Measurements from ENCODE around the gene MAPK8IP3. TPM values are rescaled to one million over a fixed set of nuclear protein-coding genes. Genes with fewer than 3 reads are reported as not detected.
"Not testable (repeated sequence)": the region's sequence is repeated elsewhere in the genome, so short reads cannot be mapped to it uniquely, and the experiment has no call there.

Gene MAPK8IP3
- total RNA-seq, 4 donors from 2014 or later, result 78.1 to 456 (median 193) TPM

DNA sequence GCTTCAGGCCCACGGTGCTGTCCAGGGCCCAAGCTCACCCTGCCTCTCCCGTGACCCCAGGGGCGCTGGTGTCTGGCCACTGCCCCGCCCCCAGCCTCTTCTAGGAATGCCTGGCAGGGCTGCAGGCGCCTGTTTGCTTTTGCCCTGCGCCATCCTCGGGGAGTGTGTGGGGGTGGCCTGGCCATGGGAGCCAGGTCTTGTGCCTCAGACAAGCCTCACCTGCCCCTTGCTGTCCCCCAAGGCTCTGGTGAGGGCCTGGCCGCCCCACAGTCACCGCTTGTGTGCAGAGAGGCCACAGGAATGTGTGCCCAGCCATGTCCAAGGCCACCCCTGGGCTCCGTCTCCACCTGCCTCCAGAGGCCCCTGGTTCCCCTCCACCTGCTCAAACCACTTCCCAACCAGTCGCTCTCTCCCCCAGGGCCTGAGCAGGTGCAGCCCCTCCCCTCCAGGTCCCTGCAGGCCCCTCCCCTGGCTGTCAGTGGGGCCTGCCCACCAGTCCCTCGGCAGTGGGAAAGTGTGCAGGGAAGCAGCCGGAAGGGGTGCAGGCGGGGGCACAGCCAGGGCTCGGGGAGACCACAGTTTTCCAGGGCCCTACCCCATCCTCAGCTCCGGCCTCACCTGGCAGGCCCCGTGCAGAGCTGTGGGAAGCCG is 88.4 kb downstream of the MAPK8IP3 start:
- no peak overlapping the region for H3K27ac ChIP-seq
- peaks cover 0 to 12% (median 0%) of the 10 kb centered on the region in 3 donors for H3K36me3 ChIP-seq
- H3K9me3 ChIP-seq, result peaks cover 0 to 4% (median 0%) of the 10 kb centered on the region in 4 donors
- H3K4me1 ChIP-seq, result no peaks in the 10 kb centered on the region
- DNase-seq, result peak in 1 of 3 donors; percentile 47
- no peaks in the 10 kb centered on the region for H3K27me3 ChIP-seq
- TF ChIP-seq POLR2A (IDR thresholded peaks at IDR 0.05), result no peak
- TF ChIP-seq, protein P1, sequence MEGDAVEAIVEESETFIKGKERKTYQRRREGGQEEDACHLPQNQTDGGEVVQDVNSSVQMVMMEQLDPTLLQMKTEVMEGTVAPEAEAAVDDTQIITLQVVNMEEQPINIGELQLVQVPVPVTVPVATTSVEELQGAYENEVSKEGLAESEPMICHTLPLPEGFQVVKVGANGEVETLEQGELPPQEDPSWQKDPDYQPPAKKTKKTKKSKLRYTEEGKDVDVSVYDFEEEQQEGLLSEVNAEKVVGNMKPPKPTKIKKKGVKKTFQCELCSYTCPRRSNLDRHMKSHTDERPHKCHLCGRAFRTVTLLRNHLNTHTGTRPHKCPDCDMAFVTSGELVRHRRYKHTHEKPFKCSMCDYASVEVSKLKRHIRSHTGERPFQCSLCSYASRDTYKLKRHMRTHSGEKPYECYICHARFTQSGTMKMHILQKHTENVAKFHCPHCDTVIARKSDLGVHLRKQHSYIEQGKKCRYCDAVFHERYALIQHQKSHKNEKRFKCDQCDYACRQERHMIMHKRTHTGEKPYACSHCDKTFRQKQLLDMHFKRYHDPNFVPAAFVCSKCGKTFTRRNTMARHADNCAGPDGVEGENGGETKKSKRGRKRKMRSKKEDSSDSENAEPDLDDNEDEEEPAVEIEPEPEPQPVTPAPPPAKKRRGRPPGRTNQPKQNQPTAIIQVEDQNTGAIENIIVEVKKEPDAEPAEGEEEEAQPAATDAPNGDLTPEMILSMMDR (IDR thresholded peaks at IDR 0.05), result no peak
- H3K4me3 ChIP-seq, result no peak overlapping the region

DNA sequence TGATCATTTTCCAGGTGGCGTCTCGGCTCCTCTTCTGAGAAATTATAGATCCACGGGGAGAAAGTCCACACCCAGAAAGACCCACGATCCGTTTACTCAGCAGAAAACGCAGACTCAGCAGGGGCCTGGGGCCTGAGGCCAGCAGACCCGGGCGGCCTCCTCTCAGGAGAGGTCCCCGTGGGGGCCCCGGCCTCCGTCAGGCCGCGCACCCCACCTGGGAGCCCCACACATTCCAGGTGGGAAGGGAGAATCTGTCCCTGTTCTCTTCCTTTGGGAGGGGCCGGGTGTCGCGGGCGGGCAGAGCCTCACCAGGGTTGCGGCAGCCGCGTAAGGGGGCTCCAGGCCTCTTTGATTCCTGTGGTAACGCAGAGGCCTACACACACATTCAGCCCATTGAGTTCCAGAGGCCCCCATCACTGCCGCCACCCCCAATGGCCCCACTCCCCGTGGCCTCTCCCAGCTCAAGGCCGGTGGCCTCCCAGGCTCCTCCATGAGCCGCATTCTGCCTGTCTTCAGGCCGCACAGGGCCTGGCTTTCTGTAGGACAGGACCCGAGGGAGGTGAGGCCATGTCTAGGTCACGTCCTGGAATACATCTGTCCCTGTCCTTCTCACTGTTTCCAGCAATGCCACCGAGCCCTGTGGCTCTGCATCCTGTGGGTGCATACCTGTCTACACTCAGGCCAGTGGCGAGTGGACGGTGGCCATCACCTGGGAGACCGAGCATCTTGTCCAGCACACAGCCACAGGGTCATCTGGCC is 89.1 kb downstream of the MAPK8IP3 start:
- Histone ChIP-seq H3K36me3 (peaks cover 0 to 7% (median 0%) of the 10 kb centered on the region in 3 donors), H3K27me3 (no peaks in the 10 kb centered on the region), H3K4me1 (no peaks in the 10 kb centered on the region), H3K4me3 (no peak overlapping the region), H3K9me3 (peaks cover 0 to 4% (median 0%) of the 10 kb centered on the region in 4 donors), H3K27ac (no peak overlapping the region)
- TF ChIP-seq POLR2A (IDR thresholded peaks at IDR 0.05), result no peak
- TF ChIP-seq, protein P1 (IDR thresholded peaks at IDR 0.05), result no peak
- DNase-seq, result no peak

DNA sequence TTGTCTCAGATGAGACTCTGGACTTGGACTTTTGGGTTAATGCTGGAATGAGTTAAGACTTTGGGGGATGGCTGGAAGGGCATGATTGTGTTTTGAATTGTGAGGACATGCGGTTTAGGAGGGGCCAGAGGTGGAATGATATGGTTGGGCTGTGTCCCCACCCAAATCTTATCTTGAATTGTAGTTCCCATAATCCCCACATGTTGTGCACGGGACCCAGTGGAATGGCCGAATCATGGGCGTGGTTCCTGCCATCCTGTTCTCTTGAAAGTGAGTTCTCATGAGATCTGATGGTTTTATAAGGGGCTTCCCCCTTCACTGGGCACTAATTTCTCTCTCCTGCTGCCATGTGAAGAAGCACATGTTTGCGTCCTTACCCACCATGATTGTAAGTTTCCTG is 93.3 kb downstream of the MAPK8IP3 start:
- H3K9me3 ChIP-seq, DNase-seq, H3K27ac ChIP-seq, H3K4me3 ChIP-seq, H3K36me3 ChIP-seq, H3K4me1 ChIP-seq, H3K27me3 ChIP-seq: not testable (repeated sequence)

DNA sequence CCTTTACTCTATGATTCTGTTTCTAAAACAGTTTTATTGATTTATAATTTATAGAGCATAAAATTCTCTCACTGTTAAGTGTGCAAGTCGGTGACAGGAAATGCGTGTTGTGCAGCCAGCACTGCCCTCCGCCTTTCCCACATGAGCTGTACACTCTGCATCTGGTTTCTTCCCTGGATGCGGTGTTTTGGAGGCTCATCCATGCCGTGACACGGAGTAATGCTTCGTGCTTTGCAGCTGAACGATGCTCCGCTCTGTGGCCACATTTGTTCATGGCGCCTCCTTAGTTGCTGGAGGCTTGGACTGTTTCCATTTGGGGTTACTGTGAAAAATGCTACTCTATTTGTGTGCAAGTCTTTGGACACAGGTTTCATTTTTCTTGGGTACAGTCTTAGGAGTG is 94.7 kb downstream of the MAPK8IP3 start:
- Histone ChIP-seq H3K27me3 (no peaks in the 10 kb centered on the region), H3K4me3 (no peak overlapping the region), H3K27ac (no peak overlapping the region), H3K36me3 (no peaks in the 10 kb centered on the region), H3K9me3 (peaks cover 0 to 4% (median 0%) of the 10 kb centered on the region in 4 donors), H3K4me1 (no peaks in the 10 kb centered on the region)
- TF ChIP-seq, protein P1 (IDR thresholded peaks at IDR 0.05), result no peak
- TF ChIP-seq POLR2A (IDR thresholded peaks at IDR 0.05), result no peak
- DNase-seq, result no peak

DNA sequence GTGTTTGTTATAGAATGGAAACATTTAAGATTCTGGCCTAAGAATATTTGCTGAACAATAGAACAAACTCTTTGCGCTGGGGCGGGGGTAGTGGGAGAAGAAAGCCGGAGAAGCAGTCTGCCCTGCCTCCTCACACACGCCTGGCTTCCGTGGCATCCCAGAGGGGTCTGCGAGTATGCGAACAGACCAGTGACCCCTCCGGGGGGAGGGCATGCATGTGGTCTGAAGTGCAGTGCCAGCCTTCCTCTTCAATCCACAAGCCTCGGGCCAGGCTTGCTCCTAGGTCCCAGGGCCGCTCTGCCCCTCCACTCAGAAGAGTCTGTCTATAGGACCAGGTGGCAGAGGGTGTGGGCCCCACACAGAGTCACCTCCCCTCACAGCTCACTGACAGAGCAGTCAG is 101.6 kb downstream of the MAPK8IP3 start:
- no peak overlapping the region for H3K4me3 ChIP-seq
- no peaks in the 10 kb centered on the region for H3K4me1 ChIP-seq
- H3K36me3 ChIP-seq, result peaks cover 0 to 46% (median 0%) of the 10 kb centered on the region in 3 donors

More for the DNA sequence above, 101.6 kb downstream of the MAPK8IP3 start:
- H3K9me3 ChIP-seq, result no peaks in the 10 kb centered on the region
- TF ChIP-seq POLR2A (IDR thresholded peaks at IDR 0.05), result no peak
- TF ChIP-seq, protein P1 (IDR thresholded peaks at IDR 0.05), result no peak
- DNase-seq, result peak in 1 of 3 donors; percentile 42
- no peaks in the 10 kb centered on the region for H3K27me3 ChIP-seq
- no peak overlapping the region for H3K27ac ChIP-seq

Measured in Peyer's patch (tissue), 4 donors.